T-helper 17 cell (primary cell): Measurements from ENCODE around the gene SLC23A1. TPM values are rescaled to one million over a fixed set of nuclear protein-coding genes. Genes with fewer than 3 reads are reported as not detected.

Source experiments
- ATAC-seq: fragments of 150-1000 bp; cut with Tn5 transposase; 2 replicates; pipeline ENCODE4 v1.10.0; 2021; ENCODE audit warnings: mild to moderate bottlenecking, moderate library complexity
- DNase-seq, 3 donors: peaks; one replicate each; pipeline versions ENCODE4 v3.0.0 to v3.0.0-alpha.2; 2020 to 2021
- H3K9me3 ChIP-seq: one replicate; pipeline ENCODE4 v1.7.0; 2013; ENCODE audit warnings: low read length, mild to moderate bottlenecking; ENCODE audit not compliant: control insufficient read depth, poor library complexity, severe bottlenecking
- H3K27ac Mint-ChIP-seq: one replicate; pipeline ENCODE4 v1.8.0; 2022; ENCODE audit warnings: mild to moderate bottlenecking, moderate library complexity, mixed read lengths
- H3K27me3 Mint-ChIP-seq: one replicate; pipeline ENCODE4 v1.8.0; 2022; ENCODE audit warnings: mixed read lengths
- H3K36me3 Mint-ChIP-seq: one replicate; pipeline ENCODE4 v1.8.0; 2022; ENCODE audit warnings: low read depth, mixed read lengths
- H3K4me1 Mint-ChIP-seq: one replicate; pipeline ENCODE4 v1.8.0; 2022; ENCODE audit warnings: mild to moderate bottlenecking, mixed read lengths
- H3K4me3 Mint-ChIP-seq: one replicate; pipeline ENCODE4 v1.8.0; 2022; ENCODE audit warnings: mild to moderate bottlenecking, moderate library complexity, mixed read lengths
- total RNA-seq, 4 donors: library from RNA in 2 of 4; stranded (reverse) in 2 of 4; gene quantifications; one replicate each; pipeline ENCODE4 v1.2.3 and lab custom pipeline; 2022 to 2026

Gene SLC23A1
- total RNA-seq (not detected), total RNA-seq (lab: John Stamatoyannopoulos, UW) (0 reads per million in 2 donors)

DNA sequence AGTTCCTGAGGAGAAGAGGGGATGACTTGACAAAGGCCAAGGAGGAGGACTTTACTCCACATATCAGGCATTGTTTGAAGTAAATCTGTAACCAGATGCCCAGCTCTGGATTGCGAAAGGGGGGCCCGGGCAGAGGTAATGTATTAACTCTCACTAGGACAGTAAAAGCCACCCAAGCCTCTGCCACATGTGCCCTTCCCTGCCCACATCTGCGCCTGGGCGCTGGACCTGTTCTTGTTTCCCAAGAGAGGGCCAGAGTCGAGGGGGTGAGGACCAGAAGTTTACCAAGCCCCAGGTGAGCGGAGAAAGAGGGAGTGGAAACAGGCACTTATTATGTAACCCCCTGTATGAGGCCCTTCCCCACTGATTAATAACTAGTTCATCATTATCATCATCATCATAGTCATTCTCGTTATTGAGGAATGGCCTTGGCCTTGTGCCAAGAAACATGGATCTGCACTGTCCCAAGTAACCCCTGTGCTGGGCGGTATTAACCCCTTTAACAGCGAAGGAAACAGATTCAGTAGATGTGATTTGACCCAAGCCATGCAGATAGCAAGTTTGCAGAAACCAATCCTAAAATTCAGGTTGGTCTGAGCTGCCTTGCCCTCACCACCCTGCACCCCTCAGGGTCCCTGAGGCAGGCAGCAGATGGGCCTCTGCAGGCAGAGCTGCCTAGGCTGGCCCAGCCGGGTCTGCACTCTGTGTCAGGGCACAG lies at the start of gene SLC23A1:
TSS of gene SLC23A1 (minus strand) at position 23 of the 718 bp plus-strand sequence. CDS start 44 bp downstream, outside the sequence.
- H3K4me1 Mint-ChIP-seq: peaks cover 16% of the 10 kb centered on the region
- peak within 1 kb of the TSS; percentile 93 for H3K27ac Mint-ChIP-seq
- no peak for ATAC-seq
- H3K4me3 Mint-ChIP-seq: no peak within 1 kb of the TSS
- DNase-seq: no peak
- H3K36me3 Mint-ChIP-seq: no peaks in the 10 kb centered on the region
- no peaks in the 10 kb centered on the region for H3K27me3 Mint-ChIP-seq
- H3K9me3 ChIP-seq: no peaks in the 10 kb centered on the region

DNA sequence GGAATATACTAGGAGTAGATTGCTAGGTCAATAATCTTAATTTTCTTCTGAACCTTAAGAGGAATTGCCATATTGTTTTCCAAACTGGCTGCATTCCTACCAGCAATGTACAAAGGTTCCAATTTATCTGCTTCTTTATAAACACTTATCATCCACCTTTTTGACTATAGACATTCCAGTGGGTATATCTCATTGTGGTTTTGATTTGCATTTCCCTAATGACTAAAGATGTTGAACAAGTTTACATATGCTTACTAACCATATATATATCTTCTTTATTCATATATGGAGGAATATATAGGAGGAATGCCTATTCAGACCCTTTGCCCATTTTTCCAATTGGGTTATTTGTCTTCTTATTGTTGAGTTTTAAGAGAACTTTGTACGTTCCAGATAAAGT lies 48.6 kb upstream of the SLC23A1 start:
- no peaks in the 10 kb centered on the region for H3K9me3 ChIP-seq
- ATAC-seq (no peak), DNase-seq (no peak)
- Mint-ChIP-seq H3K4me3 (no peak overlapping the region), H3K36me3 (peaks cover 3% of the 10 kb centered on the region), H3K27ac (peak overlapping the region; percentile 14), H3K4me1 (peaks cover 2% of the 10 kb centered on the region), H3K27me3 (no peaks in the 10 kb centered on the region)

DNA sequence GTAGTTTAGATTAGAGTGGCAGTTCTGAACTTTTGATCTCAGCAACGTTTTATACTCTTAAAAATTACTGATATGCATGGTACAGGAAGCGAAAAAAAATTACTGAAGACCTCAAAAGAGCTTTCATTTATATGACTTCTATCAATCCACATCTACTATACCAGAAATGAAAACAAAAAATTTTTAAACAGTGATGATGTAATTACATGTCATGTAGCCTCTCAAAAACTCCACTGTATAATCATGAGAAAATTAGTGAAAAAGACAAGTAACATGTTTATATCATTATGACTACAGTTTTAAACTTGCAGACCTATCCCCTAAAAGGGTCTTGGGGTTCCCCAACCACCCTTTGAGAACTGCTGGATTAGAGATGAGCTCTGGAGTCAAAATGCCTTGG lies 46.9 kb upstream of the SLC23A1 start:
- DNase-seq (no peak), ATAC-seq (peak; percentile 40)
- peaks cover 3% of the 10 kb centered on the region for H3K36me3 Mint-ChIP-seq
- no peaks in the 10 kb centered on the region for H3K27me3 Mint-ChIP-seq
- no peaks in the 10 kb centered on the region for H3K9me3 ChIP-seq
- no peak overlapping the region for H3K27ac Mint-ChIP-seq
- H3K4me3 Mint-ChIP-seq: no peak overlapping the region
- H3K4me1 Mint-ChIP-seq: peaks cover 2% of the 10 kb centered on the region

DNA sequence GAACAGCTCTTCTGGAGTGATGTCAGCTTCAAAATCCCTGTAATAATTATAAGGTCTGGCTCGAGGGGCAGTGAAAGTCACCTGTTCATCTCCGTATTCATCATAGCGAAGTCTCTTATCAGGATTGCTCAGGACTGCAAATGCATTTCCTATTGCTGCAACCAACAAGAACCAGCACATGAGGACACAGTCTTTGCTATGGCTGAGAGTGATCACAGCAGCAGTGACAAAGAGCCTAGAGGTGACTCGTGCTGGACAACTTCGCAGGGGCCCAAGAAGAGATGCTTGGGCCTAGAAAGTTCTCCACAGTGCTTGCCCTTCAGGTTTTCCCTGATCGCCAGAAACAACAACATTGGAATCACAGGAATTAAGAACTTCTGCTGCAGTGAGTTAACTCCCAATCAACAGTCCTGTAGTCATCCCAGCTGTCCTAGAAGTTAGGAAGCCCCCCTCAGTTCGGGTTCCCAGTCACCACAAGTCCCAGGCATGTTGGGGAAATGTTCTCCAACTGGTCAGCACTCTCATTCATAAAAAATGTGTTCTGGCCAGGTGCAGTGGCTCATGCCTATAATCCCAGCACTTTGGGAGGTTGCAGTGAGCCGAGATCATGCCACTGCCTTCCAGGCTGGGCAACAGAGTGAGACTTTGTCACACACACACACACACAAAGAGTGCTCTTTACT lies 43.2 kb upstream of the SLC23A1 start:
- no peaks in the 10 kb centered on the region for H3K27me3 Mint-ChIP-seq
- H3K27ac Mint-ChIP-seq: no peak overlapping the region
- H3K4me3 Mint-ChIP-seq: no peak overlapping the region
- no peak for DNase-seq
- peaks cover 8% of the 10 kb centered on the region for H3K36me3 Mint-ChIP-seq
- no peaks in the 10 kb centered on the region for H3K9me3 ChIP-seq
- ATAC-seq: no peak
- peaks cover 7% of the 10 kb centered on the region for H3K4me1 Mint-ChIP-seq

DNA sequence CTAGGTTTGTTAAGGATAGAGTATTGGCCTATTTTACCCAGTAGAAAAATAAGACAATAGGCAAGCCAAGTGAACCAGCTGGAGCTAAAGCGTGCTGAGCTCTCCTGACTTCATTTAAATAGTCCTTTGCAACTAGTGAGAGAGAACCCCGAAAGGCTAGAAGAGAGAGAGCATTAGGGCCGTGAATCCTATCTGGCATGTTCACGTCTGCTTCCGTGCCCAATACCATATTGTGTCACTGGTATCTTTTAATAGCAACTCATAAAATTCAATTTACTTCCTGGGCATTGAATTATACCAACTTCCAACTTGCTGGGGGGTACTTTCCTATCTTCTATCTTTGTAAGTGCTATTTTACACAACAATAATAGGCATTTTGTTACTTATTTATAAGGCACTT lies 42.4 kb upstream of the SLC23A1 start:
- H3K9me3 ChIP-seq: no peaks in the 10 kb centered on the region
- no peaks in the 10 kb centered on the region for H3K27me3 Mint-ChIP-seq
- H3K27ac Mint-ChIP-seq: no peak overlapping the region
- H3K4me3 Mint-ChIP-seq: no peak overlapping the region
- H3K36me3 Mint-ChIP-seq: peaks cover 8% of the 10 kb centered on the region
- DNase-seq (no peak), ATAC-seq (no peak)
- peaks cover 7% of the 10 kb centered on the region for H3K4me1 Mint-ChIP-seq

DNA sequence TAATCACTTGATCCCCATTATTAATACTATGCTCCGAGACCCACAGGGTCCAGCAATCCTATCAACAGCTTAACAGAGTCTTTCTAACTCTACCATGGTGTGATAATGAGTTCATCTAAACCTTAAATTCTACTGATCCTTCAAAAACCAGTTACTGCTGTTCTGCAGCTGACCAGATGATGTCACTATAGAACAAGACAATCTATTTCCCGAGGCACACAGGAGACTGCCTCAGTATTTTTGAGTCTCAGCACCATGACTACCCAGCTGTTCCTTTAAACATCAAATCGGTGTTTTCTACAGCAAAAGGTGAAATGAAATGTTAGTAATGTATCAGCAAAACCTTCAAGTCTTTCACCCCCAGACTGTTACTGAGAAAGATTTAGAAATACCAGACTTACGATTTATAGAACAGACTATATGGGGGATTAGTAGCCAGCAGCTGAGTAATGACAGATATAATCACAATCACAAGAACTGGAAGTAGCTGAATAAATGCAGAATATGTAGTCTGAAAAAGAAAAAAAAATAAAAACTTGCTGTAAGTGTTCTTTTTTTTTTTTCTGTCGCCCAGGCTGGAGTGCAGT lies 39.3 kb upstream of the SLC23A1 start:
- Mint-ChIP-seq H3K36me3 (peaks cover 8% of the 10 kb centered on the region), H3K27ac (peak overlapping the region; percentile 41), H3K4me3 (no peak overlapping the region), H3K4me1 (peaks cover 4% of the 10 kb centered on the region), H3K27me3 (no peaks in the 10 kb centered on the region)
- ATAC-seq: peak; percentile 98
- no peaks in the 10 kb centered on the region for H3K9me3 ChIP-seq
- peak in 1 of 3 donors; percentile 50 for DNase-seq

DNA sequence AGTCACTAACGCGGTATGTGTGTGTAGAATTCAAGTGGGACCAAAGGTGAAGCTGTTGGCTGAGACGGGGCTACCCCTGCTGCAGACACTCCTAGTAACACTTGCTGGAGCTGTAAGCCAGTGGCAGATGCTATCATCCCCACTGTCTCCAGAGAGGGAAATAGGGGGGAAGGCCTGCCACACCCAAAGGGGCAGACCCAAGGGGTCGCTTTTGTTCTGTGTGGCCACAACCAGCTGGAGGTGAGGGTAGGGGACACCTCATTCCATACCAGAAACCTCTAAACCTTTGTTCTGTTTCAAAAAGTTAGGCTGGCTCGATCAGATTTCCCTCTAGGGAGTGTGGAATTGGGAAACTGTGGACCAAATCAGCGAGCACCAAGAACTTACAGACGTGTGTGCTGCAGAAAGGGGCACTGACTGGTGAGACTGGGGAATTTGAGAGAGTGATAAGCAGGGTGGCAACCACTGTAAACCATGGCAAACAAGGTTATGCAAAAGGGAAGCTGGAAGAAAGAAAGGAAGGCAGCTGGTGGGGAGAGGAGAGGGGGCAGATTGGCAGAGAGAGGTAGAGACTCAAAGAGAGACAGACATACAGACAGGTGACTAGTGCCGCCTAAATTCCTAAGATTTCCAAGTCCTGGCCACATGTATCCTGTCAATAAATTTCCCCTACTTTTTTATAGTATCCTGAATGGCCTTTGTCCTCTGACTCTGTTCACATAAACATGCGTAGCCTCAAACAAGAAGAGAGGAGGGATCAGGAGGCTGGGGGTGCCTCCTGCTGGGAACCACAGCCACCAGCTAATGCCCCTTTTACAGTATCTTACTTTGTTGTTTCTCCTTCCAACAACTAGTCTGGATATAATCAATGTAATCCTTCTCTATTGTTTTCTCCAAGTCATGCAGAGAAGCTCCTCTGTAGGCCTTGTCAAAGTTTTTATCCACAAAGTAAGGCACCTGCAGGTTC lies 36.4 kb upstream of the SLC23A1 start:
- peaks cover 17% of the 10 kb centered on the region for H3K4me1 Mint-ChIP-seq
- H3K36me3 Mint-ChIP-seq: peaks cover 6% of the 10 kb centered on the region
- peak overlapping the region; percentile 59 for H3K27ac Mint-ChIP-seq

DNA sequence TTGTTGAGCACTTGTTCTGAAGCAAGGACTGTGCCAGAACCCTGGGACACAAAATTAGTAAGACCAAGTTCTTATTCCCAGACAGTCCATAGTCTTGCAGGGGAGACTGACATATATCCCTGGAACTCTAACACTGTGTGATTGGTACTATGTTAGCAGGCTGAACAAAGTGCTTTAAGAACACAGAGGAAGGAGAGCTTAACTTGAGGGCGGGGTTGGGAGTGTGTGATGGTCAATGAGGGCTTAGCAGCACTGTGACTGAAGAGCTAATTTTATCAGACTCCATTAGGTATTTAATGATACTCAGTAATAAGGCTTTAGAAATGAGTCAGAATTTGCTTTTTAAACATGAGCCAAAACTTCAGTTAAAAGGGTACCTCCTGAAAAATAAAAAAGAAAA lies 35.7 kb upstream of the SLC23A1 start:
- DNase-seq (no peak), ATAC-seq (no peak)
- Mint-ChIP-seq H3K4me3 (no peak overlapping the region), H3K27ac (no peak overlapping the region), H3K27me3 (no peaks in the 10 kb centered on the region), H3K4me1 (peaks cover 18% of the 10 kb centered on the region), H3K36me3 (peaks cover 6% of the 10 kb centered on the region)
- no peaks in the 10 kb centered on the region for H3K9me3 ChIP-seq

More for the DNA sequence above, 36.4 kb upstream of the SLC23A1 start:
- H3K4me3 Mint-ChIP-seq: no peak overlapping the region
- H3K27me3 Mint-ChIP-seq: no peaks in the 10 kb centered on the region
- no peak for DNase-seq
- H3K9me3 ChIP-seq: no peaks in the 10 kb centered on the region
- ATAC-seq: no peak

DNA sequence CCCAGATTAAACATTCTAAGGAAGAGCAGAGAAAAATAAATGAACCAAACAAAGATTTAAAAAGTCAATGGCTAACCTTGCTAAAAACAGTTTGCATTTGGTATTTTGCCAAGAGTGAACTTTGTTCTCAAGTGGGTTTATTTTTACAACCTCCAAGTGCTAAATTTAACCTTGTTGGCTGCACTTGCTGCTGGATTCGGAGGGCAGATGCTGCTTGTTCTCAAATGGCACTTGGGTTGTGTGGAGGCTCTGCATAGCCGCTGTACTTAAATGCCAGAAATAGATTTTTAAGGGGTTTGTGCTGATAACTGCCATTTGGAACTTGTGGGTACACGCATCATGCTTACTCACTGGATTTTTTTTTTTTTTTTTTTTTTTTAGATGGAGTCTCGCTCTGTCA lies 34.1 kb upstream of the SLC23A1 start:
- no peaks in the 10 kb centered on the region for H3K9me3 ChIP-seq
- no peak overlapping the region for H3K4me3 Mint-ChIP-seq
- no peak overlapping the region for H3K27ac Mint-ChIP-seq
- peaks cover 3% of the 10 kb centered on the region for H3K36me3 Mint-ChIP-seq
- ATAC-seq (no peak), DNase-seq (no peak)
- peaks cover 18% of the 10 kb centered on the region for H3K4me1 Mint-ChIP-seq
- no peaks in the 10 kb centered on the region for H3K27me3 Mint-ChIP-seq

DNA sequence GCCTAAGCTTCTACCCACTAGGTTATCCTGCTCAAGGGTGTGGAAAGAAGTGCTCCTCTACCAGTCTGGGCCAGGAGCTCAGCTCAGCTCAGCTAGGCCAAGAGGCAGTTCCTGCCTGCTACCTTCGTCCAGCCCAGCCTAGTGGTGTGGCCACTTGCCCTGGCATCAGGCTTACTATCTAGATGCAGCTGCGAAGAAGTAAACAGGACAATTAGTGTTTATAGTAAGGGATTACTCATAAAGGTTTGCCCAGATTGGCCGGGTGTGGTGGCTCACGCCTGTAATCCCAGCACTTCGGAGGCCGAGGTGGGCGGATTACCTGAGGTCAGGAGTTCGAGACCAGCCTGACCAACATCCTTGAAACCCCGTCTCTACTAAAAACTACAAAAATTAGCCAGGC lies 33.6 kb upstream of the SLC23A1 start:
- H3K36me3 Mint-ChIP-seq: peaks cover 3% of the 10 kb centered on the region
- ATAC-seq (no peak), DNase-seq (no peak)
- H3K4me1 Mint-ChIP-seq: peaks cover 17% of the 10 kb centered on the region
- H3K9me3 ChIP-seq: no peaks in the 10 kb centered on the region
- H3K27ac Mint-ChIP-seq: no peak overlapping the region
- H3K4me3 Mint-ChIP-seq: no peak overlapping the region
- H3K27me3 Mint-ChIP-seq: no peaks in the 10 kb centered on the region

DNA sequence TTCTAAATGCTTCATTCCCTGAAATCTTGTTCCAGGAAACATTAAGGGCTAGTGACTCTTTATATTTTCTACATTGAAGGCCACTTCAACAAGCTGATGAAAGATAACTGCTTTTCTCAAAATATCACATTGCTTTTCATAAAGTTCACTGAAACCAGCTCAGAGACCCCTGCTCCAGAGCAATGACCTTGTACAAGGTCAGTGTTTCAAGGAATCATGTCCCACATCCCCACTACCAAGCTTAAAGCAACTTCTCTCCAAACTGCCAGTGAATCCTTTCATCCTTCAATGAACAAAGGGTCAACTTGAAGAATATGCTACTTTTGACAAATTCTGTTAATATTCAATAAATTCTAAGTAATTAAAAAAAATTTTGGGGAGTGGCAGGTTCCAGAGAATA lies 32.8 kb upstream of the SLC23A1 start:
- peaks cover 3% of the 10 kb centered on the region for H3K36me3 Mint-ChIP-seq
- no peak overlapping the region for H3K4me3 Mint-ChIP-seq
- no peak for DNase-seq
- no peak for ATAC-seq
- H3K27me3 Mint-ChIP-seq: no peaks in the 10 kb centered on the region
- peaks cover 17% of the 10 kb centered on the region for H3K4me1 Mint-ChIP-seq
- H3K9me3 ChIP-seq: no peaks in the 10 kb centered on the region
- H3K27ac Mint-ChIP-seq: peak overlapping the region; percentile 61

DNA sequence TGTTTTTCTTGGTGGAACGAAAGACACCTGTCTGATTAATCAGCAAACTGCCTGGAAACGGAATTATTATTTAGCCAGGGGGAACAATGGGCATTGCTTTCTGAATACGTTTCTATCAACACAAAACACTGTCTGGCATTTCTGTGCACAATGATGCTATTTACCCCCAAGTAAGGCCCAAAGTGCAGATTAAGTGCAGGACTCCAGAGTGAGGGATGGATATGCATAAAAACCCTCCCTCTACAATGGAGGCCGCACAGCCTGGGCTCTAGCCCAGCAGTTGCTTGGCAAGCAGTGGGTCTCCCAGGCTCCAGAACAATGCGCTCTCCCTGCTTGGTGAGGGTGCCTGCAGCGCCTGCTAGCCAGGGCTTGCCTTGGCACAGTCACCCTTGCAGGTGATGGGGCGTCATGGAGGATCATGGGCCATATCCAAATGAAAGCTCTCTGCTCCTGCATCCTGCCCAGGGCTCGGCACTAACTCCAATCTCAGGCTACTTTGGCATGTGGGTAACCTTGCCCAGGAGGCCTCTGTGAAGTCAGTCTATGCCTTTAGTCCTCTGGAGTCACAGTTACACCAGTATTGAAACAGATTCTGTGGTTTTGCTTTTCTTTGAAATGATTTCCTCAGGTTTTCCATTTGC lies 32.2 kb upstream of the SLC23A1 start:
- no peaks in the 10 kb centered on the region for H3K9me3 ChIP-seq
- Mint-ChIP-seq H3K4me3 (peak overlapping the region; percentile 76), H3K27me3 (no peaks in the 10 kb centered on the region), H3K4me1 (peaks cover 17% of the 10 kb centered on the region), H3K36me3 (peaks cover 3% of the 10 kb centered on the region), H3K27ac (peak overlapping the region; percentile 61)
- DNase-seq: no peak
- peak; percentile 14 for ATAC-seq
